Adrenal gland (tissue), 5 donors: Measurements from ENCODE around the gene PFKFB2.

Experiments used
- CTCF ChIP-seq, 6 experiments: fragments of 450-650 bp in 4 of 6; fragments of 200-600 bp in 2 of 6; sonication (generic) in 1 of 6; IDR thresholded peaks; 1 replicate in 5 of 6; 2 replicates in 1 of 6; pipeline versions ENCODE4 v1.5.1 to v1.8.0; 2016 to 2021; ENCODE audit warnings: antibody characterized with exemption in 6 of 6, mild to moderate bottlenecking in 2 of 6, moderate library complexity in 1 of 6
- POLR2A ChIP-seq, 2 donors: fragments of 450-650 bp; IDR thresholded peaks; one replicate each; pipeline ENCODE4 v1.6.1; 2017; ENCODE audit warnings: antibody characterized with exemption in 2 of 2, mild to moderate bottlenecking in 2 of 2, moderate library complexity in 1 of 2
- donor health status: DM: no; HTN: no; CAD: no.

DNA sequence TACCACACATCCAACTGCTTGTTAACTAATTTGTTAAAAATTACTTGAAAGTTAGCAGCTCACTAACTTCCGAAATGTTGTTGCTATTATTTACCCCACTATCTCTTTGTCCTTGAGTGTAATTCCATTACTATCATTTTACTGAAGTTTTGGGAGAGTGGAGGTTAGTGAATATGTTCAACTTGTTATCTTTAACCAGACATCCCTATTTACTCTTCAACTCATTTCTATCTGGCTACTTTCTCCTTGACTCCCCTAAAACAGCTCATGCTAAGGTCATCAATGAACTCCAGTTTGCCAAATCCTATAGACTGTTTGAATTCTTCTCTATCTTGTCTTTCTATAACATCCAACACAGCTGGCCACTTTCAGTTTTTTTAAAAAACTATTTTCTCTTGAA is 16.2 kb upstream of the PFKFB2 start:
- TF ChIP-seq CTCF (IDR thresholded peaks at IDR 0.05) (no peak), POLR2A (IDR thresholded peaks at IDR 0.05) (no peak)
